ENCODE results near the gene TRPV5. TPM values are rescaled to one million over a fixed set of nuclear protein-coding genes. Genes with fewer than 3 reads are reported as not detected.

The TRPV5 gene
- total RNA-seq, 6 experiments from 2014 or later, result not detected

DNA sequence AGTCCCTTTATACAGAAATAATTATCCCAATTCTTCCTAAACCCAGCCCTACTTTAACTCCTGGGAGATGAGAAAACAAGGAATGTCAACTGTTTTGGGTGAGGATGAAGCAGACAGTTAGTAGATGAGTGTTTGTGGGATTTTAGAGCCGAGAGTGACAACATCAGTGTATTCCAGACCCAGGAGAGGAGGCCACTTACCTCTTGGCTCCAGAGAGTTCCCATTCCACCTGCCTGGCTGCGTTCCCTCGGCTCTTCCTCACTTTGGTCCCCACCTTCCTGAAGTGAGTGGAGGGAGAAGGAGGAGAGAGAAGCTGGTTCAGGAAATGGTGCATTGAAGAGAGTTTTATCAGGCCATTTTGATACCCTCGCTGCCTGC, 28.0 kb upstream of the TRPV5 start:
- WGBS (ENCODE audit: insufficient coverage, low coverage, low lambda C conversion rate, missing lambda C conversion rate), result 42% methylated on average over 2 of the region's 4 CpGs
- Histone ChIP-seq H3K27me3 (no peaks in the 10 kb centered on the region), H3K4me1 (no peaks in the 10 kb centered on the region), H3K9me3 (no peaks in the 10 kb centered on the region), H3K36me3 (no peaks in the 10 kb centered on the region), H3K27ac (no peak overlapping the region), H3K4me3 (no peak overlapping the region)
- intact Hi-C loops (cut with DNase I), result no loop called here
- DNase-seq (no peak), ATAC-seq (no peak)
- TF ChIP-seq, protein P1, sequence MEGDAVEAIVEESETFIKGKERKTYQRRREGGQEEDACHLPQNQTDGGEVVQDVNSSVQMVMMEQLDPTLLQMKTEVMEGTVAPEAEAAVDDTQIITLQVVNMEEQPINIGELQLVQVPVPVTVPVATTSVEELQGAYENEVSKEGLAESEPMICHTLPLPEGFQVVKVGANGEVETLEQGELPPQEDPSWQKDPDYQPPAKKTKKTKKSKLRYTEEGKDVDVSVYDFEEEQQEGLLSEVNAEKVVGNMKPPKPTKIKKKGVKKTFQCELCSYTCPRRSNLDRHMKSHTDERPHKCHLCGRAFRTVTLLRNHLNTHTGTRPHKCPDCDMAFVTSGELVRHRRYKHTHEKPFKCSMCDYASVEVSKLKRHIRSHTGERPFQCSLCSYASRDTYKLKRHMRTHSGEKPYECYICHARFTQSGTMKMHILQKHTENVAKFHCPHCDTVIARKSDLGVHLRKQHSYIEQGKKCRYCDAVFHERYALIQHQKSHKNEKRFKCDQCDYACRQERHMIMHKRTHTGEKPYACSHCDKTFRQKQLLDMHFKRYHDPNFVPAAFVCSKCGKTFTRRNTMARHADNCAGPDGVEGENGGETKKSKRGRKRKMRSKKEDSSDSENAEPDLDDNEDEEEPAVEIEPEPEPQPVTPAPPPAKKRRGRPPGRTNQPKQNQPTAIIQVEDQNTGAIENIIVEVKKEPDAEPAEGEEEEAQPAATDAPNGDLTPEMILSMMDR (IDR thresholded peaks at IDR 0.05), result no peak

DNA sequence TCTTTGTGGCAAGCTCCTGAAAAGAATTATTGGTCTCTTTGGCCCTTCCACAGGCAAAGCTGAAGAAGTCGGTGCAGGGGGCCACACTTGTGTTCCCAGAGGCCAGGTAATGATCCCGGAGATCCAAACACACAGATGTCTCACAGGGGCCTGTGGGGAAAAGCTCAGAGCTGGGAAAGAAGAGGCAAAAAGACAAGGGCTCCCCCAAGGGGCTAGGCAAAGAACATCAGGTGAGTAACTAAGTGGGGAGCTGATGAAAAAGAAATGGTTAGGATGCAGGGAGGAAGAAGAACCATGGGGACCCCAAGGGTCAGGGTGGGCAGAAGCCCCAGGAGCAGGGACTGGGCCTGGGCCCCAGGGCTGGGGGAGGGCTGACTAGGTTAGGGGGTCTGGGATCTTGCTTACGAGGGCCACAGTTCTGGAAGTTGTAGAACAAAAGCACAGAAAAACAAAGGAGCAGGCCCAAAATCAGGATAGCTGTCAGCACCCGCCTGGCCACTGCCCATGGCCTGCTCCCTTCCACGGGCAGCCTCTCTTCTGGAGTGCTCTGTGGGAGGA, 27.5 kb upstream of the TRPV5 start:
- WGBS (ENCODE audit: insufficient coverage, low coverage, low lambda C conversion rate, missing lambda C conversion rate), result 67% methylated on average over 5 of the region's 5 CpGs
- no peak overlapping the region for H3K4me3 ChIP-seq
- H3K27me3 ChIP-seq, result no peaks in the 10 kb centered on the region
- no peaks in the 10 kb centered on the region for H3K9me3 ChIP-seq
- intact Hi-C loops (cut with DNase I), result no loop called here
- no peaks in the 10 kb centered on the region for H3K36me3 ChIP-seq
- H3K27ac ChIP-seq, result no peak overlapping the region
- ATAC-seq, result no peak
- no peak for DNase-seq
- H3K4me1 ChIP-seq, result no peaks in the 10 kb centered on the region
- TF ChIP-seq POLR2A (IDR thresholded peaks at IDR 0.05), result no peak
- TF ChIP-seq, protein P1 (IDR thresholded peaks at IDR 0.05), result peak in 2 of 4 donors; percentile 10 to 14

DNA sequence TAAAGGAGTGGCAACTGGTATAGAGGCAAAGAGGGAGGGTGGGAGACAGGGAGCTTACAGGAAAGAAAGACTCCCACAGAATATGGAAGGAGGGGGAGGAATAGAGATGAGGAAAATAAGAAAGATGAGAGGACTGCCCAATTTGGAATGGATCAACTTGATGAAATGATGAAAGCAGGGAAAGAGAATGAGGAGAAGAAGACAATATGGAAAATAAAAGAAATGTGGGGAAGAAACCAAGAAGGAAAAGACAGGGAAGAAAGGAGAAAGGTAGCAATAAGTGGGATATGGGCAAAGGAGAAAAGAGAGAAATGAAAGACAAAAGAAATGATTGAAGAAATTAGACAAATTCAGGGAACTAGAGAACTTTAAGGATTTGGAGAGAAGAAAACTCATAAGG, 25.7 kb upstream of the TRPV5 start:
- no peak for DNase-seq
- TF ChIP-seq, protein P1 (IDR thresholded peaks at IDR 0.05), result no peak
- no peak for TF ChIP-seq POLR2A (IDR thresholded peaks at IDR 0.05)
- intact Hi-C loops (cut with DNase I), result no loop called here
- Histone ChIP-seq H3K4me1 (no peaks in the 10 kb centered on the region), H3K36me3 (no peaks in the 10 kb centered on the region), H3K9me3 (no peaks in the 10 kb centered on the region), H3K4me3 (no peak overlapping the region), H3K27ac (no peak overlapping the region), H3K27me3 (no peaks in the 10 kb centered on the region)
- ATAC-seq, result no peak

DNA sequence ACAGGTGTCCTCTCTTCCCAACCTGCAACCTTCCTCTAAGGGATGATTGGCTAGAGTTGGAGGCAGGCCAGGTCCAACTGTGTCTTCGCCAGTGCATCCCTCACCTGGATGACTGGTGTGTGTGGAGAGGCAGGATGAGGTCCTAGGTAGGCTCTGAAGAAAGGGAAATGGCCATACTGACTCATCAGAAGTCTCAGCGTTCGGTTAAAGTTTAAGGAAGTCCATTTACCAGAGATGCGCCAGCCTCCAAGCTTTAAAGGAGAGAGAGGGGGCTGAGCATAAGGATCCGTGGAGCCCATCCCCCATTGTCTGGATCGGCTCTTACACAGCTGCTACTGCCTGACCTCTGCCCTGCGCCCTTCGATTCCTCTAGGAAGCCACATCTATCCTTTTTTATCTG, 24.2 kb upstream of the TRPV5 start:
- Histone ChIP-seq H3K9me3 (no peaks in the 10 kb centered on the region), H3K27me3 (no peaks in the 10 kb centered on the region), H3K36me3 (no peaks in the 10 kb centered on the region), H3K27ac (no peak overlapping the region), H3K4me3 (no peak overlapping the region), H3K4me1 (no peaks in the 10 kb centered on the region)
- TF ChIP-seq, protein P1 (IDR thresholded peaks at IDR 0.05), result no peak
- TF ChIP-seq POLR2A (IDR thresholded peaks at IDR 0.05), result no peak
- intact Hi-C loops (cut with DNase I), result no loop called here
- ATAC-seq (no peak), DNase-seq (no peak)
- WGBS (ENCODE audit: insufficient coverage, low coverage, low lambda C conversion rate, missing lambda C conversion rate), result 59% methylated on average over 7 of the region's 8 CpGs
